Measurements from ENCODE around the gene TMEM238.

Gene TMEM238

DNA sequence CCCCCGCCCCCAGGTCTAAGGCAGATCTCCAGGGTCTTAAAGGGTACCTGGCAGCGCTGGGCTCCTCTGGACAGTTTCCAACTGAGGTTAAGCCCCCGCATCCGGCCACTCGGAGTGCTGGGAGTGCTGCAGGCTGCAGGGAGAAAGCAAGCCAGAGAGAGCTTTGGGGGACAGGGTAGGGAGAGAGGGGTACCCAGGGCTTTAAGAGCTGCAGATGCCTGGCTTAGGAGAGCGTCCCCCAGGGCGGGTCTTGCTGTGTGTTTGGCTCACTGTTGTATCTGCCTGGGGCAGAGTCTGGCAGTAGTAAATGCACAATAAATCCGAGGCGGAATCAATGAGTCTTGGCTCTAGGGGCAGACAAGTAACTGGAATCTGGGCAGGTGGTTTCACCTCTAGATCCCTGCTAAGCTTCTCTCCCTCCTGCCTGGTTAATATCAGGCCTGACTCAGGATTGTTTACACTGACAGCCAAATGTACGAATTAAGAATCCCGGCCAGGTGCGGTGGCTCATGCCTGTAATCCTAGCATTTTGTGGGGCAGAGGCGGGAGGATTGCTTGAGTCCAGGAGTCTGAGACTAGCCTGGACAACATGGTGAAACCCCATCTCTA lies 28.8 kb downstream of the TMEM238 start:
- DNase-seq (ENCODE audit: low read depth): no peak
- in situ Hi-C loops (cut with HindIII; ENCODE audit: low sequenced_read_pairs): loop anchor here (10.0 kb wide), 2 partner anchors 181 to 249 kb away; partner anchors contain the start of genes ZNF524 and ZNF865
- no peak overlapping the region for H3K4me3 ChIP-seq (ENCODE audit: low read depth, low read length)
- TF ChIP-seq, protein P1, sequence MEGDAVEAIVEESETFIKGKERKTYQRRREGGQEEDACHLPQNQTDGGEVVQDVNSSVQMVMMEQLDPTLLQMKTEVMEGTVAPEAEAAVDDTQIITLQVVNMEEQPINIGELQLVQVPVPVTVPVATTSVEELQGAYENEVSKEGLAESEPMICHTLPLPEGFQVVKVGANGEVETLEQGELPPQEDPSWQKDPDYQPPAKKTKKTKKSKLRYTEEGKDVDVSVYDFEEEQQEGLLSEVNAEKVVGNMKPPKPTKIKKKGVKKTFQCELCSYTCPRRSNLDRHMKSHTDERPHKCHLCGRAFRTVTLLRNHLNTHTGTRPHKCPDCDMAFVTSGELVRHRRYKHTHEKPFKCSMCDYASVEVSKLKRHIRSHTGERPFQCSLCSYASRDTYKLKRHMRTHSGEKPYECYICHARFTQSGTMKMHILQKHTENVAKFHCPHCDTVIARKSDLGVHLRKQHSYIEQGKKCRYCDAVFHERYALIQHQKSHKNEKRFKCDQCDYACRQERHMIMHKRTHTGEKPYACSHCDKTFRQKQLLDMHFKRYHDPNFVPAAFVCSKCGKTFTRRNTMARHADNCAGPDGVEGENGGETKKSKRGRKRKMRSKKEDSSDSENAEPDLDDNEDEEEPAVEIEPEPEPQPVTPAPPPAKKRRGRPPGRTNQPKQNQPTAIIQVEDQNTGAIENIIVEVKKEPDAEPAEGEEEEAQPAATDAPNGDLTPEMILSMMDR (IDR thresholded peaks at IDR 0.05; ENCODE audit: low read depth, low read length, missing control alignments): no peak

DNA sequence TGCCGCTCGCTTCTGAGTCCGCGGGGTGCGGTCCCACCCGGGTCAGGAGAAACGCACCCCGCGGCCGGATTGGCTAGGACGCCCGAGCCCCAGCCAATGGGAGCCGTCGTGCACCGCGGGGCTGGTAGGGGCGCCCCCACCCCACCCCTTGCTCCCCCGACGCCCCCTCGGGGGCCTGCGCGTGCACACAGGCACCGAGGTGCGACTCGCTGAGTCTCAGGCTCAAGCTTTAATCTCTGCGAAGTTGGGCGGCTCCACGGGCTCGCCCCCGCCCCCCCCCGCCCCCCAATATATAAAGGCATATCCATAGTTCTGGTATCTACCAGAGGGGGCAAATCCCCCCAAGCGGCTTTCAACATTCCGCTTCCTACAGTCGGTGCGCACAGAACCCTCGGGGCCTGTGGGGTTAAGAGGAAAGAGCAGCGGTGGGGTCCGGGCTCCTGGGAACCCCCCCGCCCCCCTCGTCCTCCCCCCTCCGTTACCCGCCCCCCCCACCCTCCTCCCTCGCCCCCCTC lies 29.3 kb downstream of the TMEM238 start, which contains the start of gene COX6B2:
Gene COX6B2, minus strand, starts transcription at position 22 of the 515 bp plus-strand sequence. CDS start 198 bp downstream, outside the sequence.
- no peak for DNase-seq (ENCODE audit: low read depth)
- peak within 1 kb of the TSS; percentile 43 for H3K4me3 ChIP-seq (ENCODE audit: low read depth, low read length)
- TF ChIP-seq, protein P1 (IDR thresholded peaks at IDR 0.05; ENCODE audit: low read depth, low read length, missing control alignments): no peak
- in situ Hi-C loops (cut with HindIII; ENCODE audit: low sequenced_read_pairs): loop anchor here (5.0 to 10.0 kb wide), 3 partner anchors 38 to 250 kb away; partner anchors contain the start of genes ZNF524 and ZNF865

DNA sequence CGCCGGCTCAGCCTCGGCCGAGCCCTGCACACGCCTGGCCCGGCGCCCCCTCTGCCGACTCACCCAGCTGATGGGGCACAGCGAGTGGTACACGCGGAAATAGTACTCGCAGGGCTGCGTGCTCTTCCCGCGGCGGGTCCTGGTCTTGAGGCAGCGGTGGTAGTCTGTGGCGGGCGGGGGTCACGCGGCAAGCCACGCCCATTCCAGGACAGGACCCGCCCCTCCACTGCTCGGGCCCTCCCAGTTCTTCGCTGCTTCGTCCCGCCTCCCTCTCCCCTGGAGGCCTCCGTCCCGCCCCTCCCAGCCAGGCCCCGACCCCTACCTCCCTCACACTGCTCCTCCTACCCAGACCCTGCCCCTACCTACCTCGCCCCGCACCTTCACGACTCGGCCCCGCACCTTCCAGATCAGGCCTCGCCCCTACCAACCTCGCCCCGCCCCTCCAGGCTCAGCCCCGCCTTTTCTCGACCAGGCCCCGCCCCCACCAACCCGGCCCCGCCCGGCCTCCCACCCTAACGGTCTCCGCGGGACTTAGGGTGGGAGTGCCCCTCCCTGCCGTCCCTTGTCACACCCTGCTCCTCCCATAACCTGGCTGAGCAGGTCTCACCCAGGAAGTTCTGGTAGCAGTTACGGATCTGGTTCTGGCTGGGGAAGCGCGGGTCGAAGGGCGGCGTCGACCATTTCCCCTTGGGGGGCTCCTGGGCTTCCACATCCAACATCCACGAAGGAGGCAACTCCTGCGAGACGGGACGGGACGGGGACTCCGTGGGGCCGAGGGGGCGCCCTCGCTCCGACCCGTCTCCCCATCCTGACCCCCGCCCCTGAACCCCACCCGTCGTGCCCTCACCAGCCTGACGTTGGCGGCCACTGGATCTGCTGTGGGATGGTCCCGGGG lies 30.0 kb downstream of the TMEM238 start:
- no peak for DNase-seq (ENCODE audit: low read depth)
- in situ Hi-C loops (cut with HindIII; ENCODE audit: low sequenced_read_pairs): loop anchor here (5.0 to 10.0 kb wide), 3 partner anchors 38 to 251 kb away; partner anchors contain the start of genes ZNF524 and ZNF865
- H3K4me3 ChIP-seq (ENCODE audit: low read depth, low read length): peak overlapping the region; percentile 43
- TF ChIP-seq, protein P1 (IDR thresholded peaks at IDR 0.05; ENCODE audit: low read depth, low read length, missing control alignments): no peak

DNA sequence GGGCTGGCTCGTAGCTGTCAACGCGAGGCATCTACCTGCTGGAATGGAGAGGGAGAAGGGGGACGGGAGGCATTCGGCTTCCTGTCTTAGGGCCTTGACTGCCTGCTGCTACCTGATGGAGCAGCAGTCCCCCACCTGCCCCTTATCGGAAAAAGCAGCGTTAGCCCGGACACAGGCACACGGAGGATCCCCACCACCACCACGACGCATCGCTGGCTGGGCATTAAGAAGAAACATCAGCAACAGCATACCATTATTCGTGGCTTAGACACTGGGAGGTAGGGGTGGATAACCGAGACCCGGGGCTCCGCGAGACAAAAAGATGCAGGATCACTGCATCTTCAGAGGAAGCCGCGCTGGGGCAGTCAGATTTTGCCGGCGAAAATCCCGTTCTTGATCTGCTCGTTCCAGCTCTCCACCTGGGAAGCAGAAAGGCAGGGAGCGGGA lies 30.7 kb downstream of the TMEM238 start:
- H3K4me3 ChIP-seq (ENCODE audit: low read depth, low read length): peak overlapping the region; percentile 43
- in situ Hi-C loops (cut with HindIII; ENCODE audit: low sequenced_read_pairs): loop anchor here (5.0 to 10.0 kb wide), 3 partner anchors 39 to 251 kb away; partner anchors contain the start of genes ZNF524 and ZNF865
- TF ChIP-seq, protein P1 (IDR thresholded peaks at IDR 0.05; ENCODE audit: low read depth, low read length, missing control alignments): no peak
- no peak for DNase-seq (ENCODE audit: low read depth)

DNA sequence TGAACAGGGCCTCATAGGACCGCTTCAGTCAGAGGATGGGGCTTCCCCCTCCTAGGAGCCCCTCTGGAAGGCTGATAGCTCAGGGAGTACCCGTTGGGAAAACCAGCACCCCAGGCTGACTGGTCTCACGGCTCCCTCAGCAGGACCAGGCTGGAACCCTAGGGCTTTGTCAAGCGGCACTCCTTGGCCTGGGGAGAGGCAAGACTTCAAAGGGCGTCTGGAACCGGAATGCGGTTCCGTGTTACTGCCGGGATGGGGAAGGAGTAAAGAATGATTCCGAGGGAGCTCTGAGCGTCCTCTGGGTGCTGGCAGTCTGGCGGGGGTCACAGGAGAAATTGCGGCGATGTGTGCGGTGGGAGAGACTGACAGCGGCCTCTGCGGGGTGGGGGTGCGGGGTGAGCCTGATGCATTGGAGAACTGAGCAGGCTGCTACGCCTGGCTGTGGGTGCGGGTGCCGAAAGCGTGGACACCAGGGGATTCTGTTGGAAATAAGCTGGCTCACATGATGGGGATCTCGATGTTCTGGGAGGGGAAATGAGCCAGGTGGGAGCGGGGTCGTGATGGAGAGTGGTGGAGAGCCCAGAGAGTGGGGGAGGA lies 31.4 kb downstream of the TMEM238 start:
- in situ Hi-C loops (cut with HindIII; ENCODE audit: low sequenced_read_pairs): loop anchor here (5.0 to 10.0 kb wide), 3 partner anchors 40 to 252 kb away; partner anchors contain the start of genes ZNF524 and ZNF865
- TF ChIP-seq, protein P1 (IDR thresholded peaks at IDR 0.05; ENCODE audit: low read depth, low read length, missing control alignments): no peak
- DNase-seq (ENCODE audit: low read depth): no peak
- no peak overlapping the region for H3K4me3 ChIP-seq (ENCODE audit: low read depth, low read length)
